H1 (cell line): ENCODE data around the gene BRD7.

Experiments
- CHD1 ChIP-seq: IDR thresholded peaks from 2 replicates; pipeline ENCODE4 v1.6.1; 2012; ENCODE audit warnings: low read depth, low read length, improper control_type of control experiment
- EP300 ChIP-seq, 2 experiments: IDR thresholded peaks; 1 replicate in 1 of 2; 2 replicates in 1 of 2; pipeline ENCODE4 v1.6.1; 2011 to 2012; ENCODE audit warnings: low read depth in 2 of 2, low read length in 2 of 2, mild to moderate bottlenecking in 2 of 2, borderline replicate concordance in 1 of 2, inconsistent platforms in 1 of 2, moderate library complexity in 1 of 2
- POLR2A ChIP-seq, 2 experiments: IDR thresholded peaks; 1 replicate in 1 of 2; 2 replicates in 1 of 2; pipeline ENCODE4 v1.6.1; 2011; ENCODE audit warnings: low read depth in 2 of 2, low read length in 2 of 2, mild to moderate bottlenecking in 2 of 2; ENCODE audit errors: control extremely low read depth in 1 of 2
- RFX5 ChIP-seq: IDR thresholded peaks from 2 replicates; pipeline ENCODE4 v1.6.1; 2011; ENCODE audit warnings: low read depth, low read length, improper control_type of control experiment, borderline replicate concordance
- SIRT6 ChIP-seq: IDR thresholded peaks from one replicate; pipeline ENCODE4 v1.7.1; 2012; ENCODE audit warnings: low read length, inconsistent platforms
- SUZ12 ChIP-seq: fragments of 200-600 bp; sonication (generic); IDR thresholded peaks from 2 replicates; pipeline ENCODE4 v1.6.1; 2012; ENCODE audit warnings: mild to moderate bottlenecking, inconsistent platforms, low read length, moderate library complexity, mixed read lengths
- TAF1 ChIP-seq: IDR thresholded peaks from 2 replicates; pipeline ENCODE4 v1.6.1; 2011; ENCODE audit warnings: mild to moderate bottlenecking, low read depth, low read length
- TF ChIP-seq, protein P1 (sequence below), 3 experiments: IDR thresholded peaks; 1 replicate in 2 of 3; 2 replicates in 1 of 3; pipeline versions ENCODE4 v1.5.1 to v1.6.1; 2011; ENCODE audit warnings: low read length in 3 of 3, mild to moderate bottlenecking in 3 of 3, inconsistent platforms in 2 of 3, low read depth in 1 of 3, moderate library complexity in 1 of 3; ENCODE audit not compliant: insufficient read depth in 1 of 3; ENCODE audit errors: control extremely low read depth in 1 of 3

DNA sequence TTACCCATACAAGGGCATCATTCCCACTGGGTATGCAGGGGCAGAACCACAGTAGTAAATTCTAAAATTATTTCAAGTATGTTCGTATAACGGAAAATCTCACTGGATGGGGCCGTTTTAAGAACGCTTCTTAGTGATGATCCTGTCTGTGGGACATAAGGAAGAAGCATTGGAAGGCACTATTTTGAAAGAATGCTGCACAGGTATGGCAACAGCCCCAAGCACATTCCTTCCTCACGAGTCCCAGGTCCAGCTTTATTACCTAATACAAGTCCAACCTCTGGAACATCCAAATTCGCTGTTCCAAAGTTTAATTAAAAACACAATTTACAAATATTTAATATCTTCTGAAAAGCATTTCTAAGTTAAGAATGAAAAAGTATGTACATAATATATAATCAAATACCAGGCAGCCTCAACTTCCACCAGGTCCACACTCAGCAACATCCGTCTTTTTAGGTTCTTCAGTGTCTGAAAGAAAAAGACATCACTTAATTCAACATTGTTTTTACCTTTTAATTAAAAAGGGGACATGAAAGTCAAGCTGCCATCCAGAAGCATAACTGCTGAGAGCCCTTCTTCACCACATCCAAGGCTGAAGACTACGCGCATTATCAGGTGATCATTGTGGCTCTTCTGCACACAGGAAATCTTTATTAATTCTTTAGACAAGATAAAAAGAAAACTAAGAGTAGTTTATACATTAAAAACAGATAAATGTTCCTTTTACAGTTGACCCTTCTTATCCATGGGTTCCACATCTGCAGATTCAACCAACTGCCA lies 49.8 kb downstream of the BRD7 start:
- TF ChIP-seq RFX5: no peak
- no peak for TF ChIP-seq POLR2A (IDR thresholded peaks at IDR 0.05; ENCODE audit: control extremely low read depth in 1 of 2, low read depth in 2 of 2, low read length in 2 of 2)
- TF ChIP-seq, protein P1, sequence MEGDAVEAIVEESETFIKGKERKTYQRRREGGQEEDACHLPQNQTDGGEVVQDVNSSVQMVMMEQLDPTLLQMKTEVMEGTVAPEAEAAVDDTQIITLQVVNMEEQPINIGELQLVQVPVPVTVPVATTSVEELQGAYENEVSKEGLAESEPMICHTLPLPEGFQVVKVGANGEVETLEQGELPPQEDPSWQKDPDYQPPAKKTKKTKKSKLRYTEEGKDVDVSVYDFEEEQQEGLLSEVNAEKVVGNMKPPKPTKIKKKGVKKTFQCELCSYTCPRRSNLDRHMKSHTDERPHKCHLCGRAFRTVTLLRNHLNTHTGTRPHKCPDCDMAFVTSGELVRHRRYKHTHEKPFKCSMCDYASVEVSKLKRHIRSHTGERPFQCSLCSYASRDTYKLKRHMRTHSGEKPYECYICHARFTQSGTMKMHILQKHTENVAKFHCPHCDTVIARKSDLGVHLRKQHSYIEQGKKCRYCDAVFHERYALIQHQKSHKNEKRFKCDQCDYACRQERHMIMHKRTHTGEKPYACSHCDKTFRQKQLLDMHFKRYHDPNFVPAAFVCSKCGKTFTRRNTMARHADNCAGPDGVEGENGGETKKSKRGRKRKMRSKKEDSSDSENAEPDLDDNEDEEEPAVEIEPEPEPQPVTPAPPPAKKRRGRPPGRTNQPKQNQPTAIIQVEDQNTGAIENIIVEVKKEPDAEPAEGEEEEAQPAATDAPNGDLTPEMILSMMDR (IDR thresholded peaks at IDR 0.05; ENCODE audit: control extremely low read depth in 1 of 3, insufficient read depth in 1 of 3, low read depth in 1 of 3, low read length in 3 of 3): no peak
- TF ChIP-seq CHD1: no peak
- no peak for TF ChIP-seq SUZ12
- no peak for TF ChIP-seq TAF1
- TF ChIP-seq SIRT6: no peak
- no peak for TF ChIP-seq EP300 (IDR thresholded peaks at IDR 0.05; ENCODE audit: borderline replicate concordance in 1 of 2, low read depth in 2 of 2, low read length in 2 of 2)
